NCI-H82 treated with DMSO at 0.1 percent for 48 hours (cell line): ENCODE data around the gene LNP1.
A peak's percentile ranks its signal among the peaks of the same experiment; 100 is the strongest.
"Not testable (repeated sequence)": the region's sequence is repeated elsewhere in the genome, so short reads cannot be mapped to it uniquely, and the experiment has no call there.

Experiments used
- DNase-seq: peaks from one replicate; lab custom pipeline; 2025; ENCODE audit not compliant: unreplicated experiment; lab: John Stamatoyannopoulos, UW

Gene LNP1

GRCh38 chr3:100471444-100471843 is 70.1 kb downstream of the LNP1 start:
- DNase-seq = no peak

GRCh38 chr3:100477851-100478360 is 76.6 kb downstream of the LNP1 start:
- not testable (repeated sequence) for DNase-seq

GRCh38 chr3:100478521-100478920 is 77.2 kb downstream of the LNP1 start:
- DNase-seq = not testable (repeated sequence)

- no peak for DNase-seq
Observed at GRCh38 chr3:100480081-100480480, 78.7 kb downstream of the LNP1 start.

GRCh38 chr3:100482176-100482575 is 80.8 kb downstream of the LNP1 start:
- DNase-seq = peak; percentile 90

GRCh38 chr3:100483529-100483928 is 82.2 kb downstream of the LNP1 start:
- DNase-seq = no peak

- DNase-seq = no peak
Observed at GRCh38 chr3:100486808-100487207, 85.5 kb downstream of the LNP1 start.

- DNase-seq = no peak
Observed at GRCh38 chr3:100489118-100489517, 87.8 kb downstream of the LNP1 start.

- peak; percentile 79 for DNase-seq
Observed at GRCh38 chr3:100492059-100493006, 91.0 kb downstream of the LNP1 start, which contains the start of gene TMEM45A. Gene TMEM45A (plus strand): TSS chr3:100492619. CDS start chr3:100555212, 62,593 bp downstream.

- DNase-seq = no peak
Observed at GRCh38 chr3:100496711-100497261, 95.4 kb downstream of the LNP1 start.

GRCh38 chr3:100499651-100500050 is 98.3 kb downstream of the LNP1 start:
- no peak for DNase-seq

- no peak for DNase-seq
Observed at GRCh38 chr3:100500320-100500880, 99.1 kb downstream of the LNP1 start.

GRCh38 chr3:100503448-100503847 is 102.1 kb downstream of the LNP1 start:
- DNase-seq = no peak
